Prostate gland (tissue), 2 donors: ENCODE results near the gene SORBS1. TPM values are rescaled to one million over a fixed set of nuclear protein-coding genes. Genes with fewer than 3 reads are reported as not detected.

ENCODE experiments used
- DNase-seq: peaks from one replicate; pipeline ENCODE4 v3.0.0-alpha.2; 2019; ENCODE audit warnings: low spot score
- H3K27ac ChIP-seq, 2 donors: fragments of 200-600 bp; sonication (generic); 2 replicates each; pipeline ENCODE4 v1.5.1; 2017 to 2019
- H3K27me3 ChIP-seq: fragments of 200-600 bp; sonication (generic); replicated peaks from 2 replicates; pipeline ENCODE4 v1.5.1; 2019; ENCODE audit not compliant: insufficient read depth
- H3K36me3 ChIP-seq, 2 donors: fragments of 200-600 bp; sonication (generic); 1 replicate in 1 of 2; 2 replicates in 1 of 2; pipeline versions ENCODE4 v1.5.1 to v1.8.1; 2017 to 2019
- H3K4me1 ChIP-seq: fragments of 200-600 bp; sonication (generic); replicated peaks from 2 replicates; pipeline ENCODE4 v1.5.1; 2019
- H3K4me3 ChIP-seq, 2 donors: fragments of 200-600 bp; sonication (generic); 2 replicates each; pipeline ENCODE4 v1.5.1; 2017 to 2019
- H3K9me3 ChIP-seq: fragments of 200-600 bp; sonication (generic); 2 replicates; pipeline ENCODE4 v1.5.1; 2017
- CTCF ChIP-seq, 4 experiments: fragments of 200-600 bp in 2 of 4; fragments of 450-650 bp in 2 of 4; sonication (generic) in 2 of 4; IDR thresholded peaks; 1 replicate in 3 of 4; 2 replicates in 1 of 4; pipeline ENCODE4 v1.5.1; 2016 to 2019; ENCODE audit warnings: antibody characterized with exemption in 4 of 4, mild to moderate bottlenecking in 2 of 4, moderate library complexity in 2 of 4
- POLR2A ChIP-seq: fragments of 450-650 bp; IDR thresholded peaks from one replicate; pipeline ENCODE4 v1.6.1; 2016; ENCODE audit warnings: antibody characterized with exemption, mild to moderate bottlenecking
- POLR2AphosphoS5 ChIP-seq: sonication (generic); formaldehyde crosslinking; IDR thresholded peaks from one replicate; pipeline ENCODE4 v1.6.1; 2017; ENCODE audit warnings: antibody characterized with exemption
- WGBS: methylation state at CpG from one replicate; pipeline ENCODE4 v1.1.5; 2018; 5-methylcytosine and 5-hydroxymethylcytosine counted together
- intact Hi-C: fragments of 100-400 bp; cut with DNase I; formaldehyde crosslinking; loops from one replicate; pipeline ENCODE4 v1.14.2; 2022
- total RNA-seq, 2 donors: library from RNA; depleted of rRNA; stranded (reverse); fragments of >200 nt; gene quantifications; one replicate each; pipeline ENCODE4 v1.1.0, GENCODE V29; 2016

Gene SORBS1
- total RNA-seq, 2 donors from 2014 or later, result 84.6 to 189 TPM

- DNase-seq, result no peak
Observed at GRCh38 chr10:95573964-95574604, 12.9 kb upstream of the SORBS1 start.

GRCh38 chr10:95573527-95573926 lies 12.4 kb upstream of the SORBS1 start:
- Histone ChIP-seq H3K4me1 (no peaks in the 10 kb centered on the region), H3K27ac (no peak overlapping the region), H3K36me3 (no peaks in the 10 kb centered on the region), H3K9me3 (no peaks in the 10 kb centered on the region), H3K27me3 (no peaks in the 10 kb centered on the region), H3K4me3 (no peak overlapping the region)
- TF ChIP-seq POLR2AphosphoS5 (no peak), CTCF (IDR thresholded peaks at IDR 0.05) (no peak), POLR2A (no peak)
- whole genome bisulfite sequencing, result 89% methylated on average over 3 of the region's 3 CpGs
- DNase-seq, result no peak
- intact Hi-C loops, result no loop called here

More at GRCh38 chr10:95573964-95574604, 12.9 kb upstream of the SORBS1 start:
- no peak overlapping the region for H3K4me3 ChIP-seq
- H3K27ac ChIP-seq, result no peak overlapping the region
- 90% methylated on average over 6 of the region's 6 CpGs for WGBS
- no peak for TF ChIP-seq POLR2A
- no peak for TF ChIP-seq POLR2AphosphoS5
- TF ChIP-seq CTCF (IDR thresholded peaks at IDR 0.05), result no peak
- H3K36me3 ChIP-seq, result no peaks in the 10 kb centered on the region
- intact Hi-C loops, result no loop called here
- H3K27me3 ChIP-seq, result no peaks in the 10 kb centered on the region
- H3K4me1 ChIP-seq, result no peaks in the 10 kb centered on the region
- no peaks in the 10 kb centered on the region for H3K9me3 ChIP-seq

- intact Hi-C loops, result no loop called here
- Histone ChIP-seq H3K36me3 (no peaks in the 10 kb centered on the region), H3K4me1 (no peaks in the 10 kb centered on the region), H3K27me3 (no peaks in the 10 kb centered on the region), H3K4me3 (no peak overlapping the region), H3K9me3 (no peaks in the 10 kb centered on the region), H3K27ac (no peak overlapping the region)
- no peak for TF ChIP-seq POLR2A
- TF ChIP-seq POLR2AphosphoS5, result no peak
- TF ChIP-seq CTCF (IDR thresholded peaks at IDR 0.05), result no peak
- DNase-seq, result no peak
- 42% methylated on average over 7 of the region's 7 CpGs for WGBS
Observed at GRCh38 chr10:95572131-95572820, 11.1 kb upstream of the SORBS1 start.

- Histone ChIP-seq H3K4me1 (no peaks in the 10 kb centered on the region), H3K27ac (no peak overlapping the region), H3K4me3 (no peak overlapping the region), H3K36me3 (no peaks in the 10 kb centered on the region), H3K27me3 (no peaks in the 10 kb centered on the region), H3K9me3 (no peaks in the 10 kb centered on the region)
- DNase-seq, result no peak
- WGBS, result 92% methylated on average over 4 of the region's 4 CpGs
- intact Hi-C loops, result no loop called here
- TF ChIP-seq POLR2AphosphoS5 (no peak), CTCF (IDR thresholded peaks at IDR 0.05) (no peak)
Observed at GRCh38 chr10:95571390-95571789, 10.2 kb upstream of the SORBS1 start.

GRCh38 chr10:95569368-95569767 lies 8.2 kb upstream of the SORBS1 start:
- Histone ChIP-seq H3K9me3 (no peaks in the 10 kb centered on the region), H3K27ac (no peak overlapping the region), H3K4me3 (no peak overlapping the region), H3K27me3 (no peaks in the 10 kb centered on the region), H3K36me3 (no peaks in the 10 kb centered on the region), H3K4me1 (no peaks in the 10 kb centered on the region)
- TF ChIP-seq POLR2AphosphoS5 (no peak), POLR2A (no peak), CTCF (IDR thresholded peaks at IDR 0.05) (no peak)
- intact Hi-C loops, result no loop called here
- no peak for DNase-seq
